CD4-positive, alpha-beta T cell (primary cell): ENCODE data around the gene TMPRSS7. TPM values are rescaled to one million over a fixed set of nuclear protein-coding genes. Genes with fewer than 3 reads are reported as not detected.

Experiments
- ATAC-seq: fragments of 200-7000 bp; cut with Tn5 transposase; one replicate; pipeline ENCODE4 v1.10.0; 2022; ENCODE audit warnings: mild to moderate bottlenecking; ENCODE audit not compliant: poor library complexity
- CTCF ChIA-PET: fragments of 350-600 bp; sonication (Branson Sonifier 250); formaldehyde crosslinking; loops from one replicate; lab custom pipeline; 2021; ENCODE audit warnings: antibody characterized with exemption, inconsistent platforms; lab: Charles Lee
- POLR2A ChIA-PET: fragments of 350-600 bp; sonication (Branson Sonifier 250); formaldehyde crosslinking; loops from one replicate; lab custom pipeline; 2021; ENCODE audit warnings: antibody characterized with exemption, inconsistent platforms; lab: Charles Lee
- DNase-seq, 14 experiments: peaks; one replicate each; pipeline ENCODE4 v3.0.0-alpha.2; 2013 to 2020; ENCODE audit warnings: mixed read lengths in 2 of 14
- H3K27ac ChIP-seq, 2 donors: one replicate each; pipeline versions ENCODE4 v1.5.1 to v1.7.0; 2013; ENCODE audit warnings: low read length in 2 of 2, low read depth in 1 of 2, mild to moderate bottlenecking in 1 of 2
- H3K27me3 ChIP-seq, 2 experiments: 1 replicate in 1 of 2; 2 replicates in 1 of 2; pipeline versions ENCODE4 v1.6.1 to v1.7.0; 2013; ENCODE audit warnings: low read length in 2 of 2, control low read depth in 1 of 2, mild to moderate bottlenecking in 1 of 2, moderate library complexity in 1 of 2; ENCODE audit not compliant: insufficient read depth in 2 of 2, control insufficient read depth in 1 of 2
- H3K36me3 ChIP-seq: one replicate; pipeline ENCODE4 v1.6.1; 2013; ENCODE audit warnings: low read length, control low read depth; ENCODE audit not compliant: insufficient read depth
- H3K4me1 ChIP-seq: one replicate; pipeline ENCODE4 v1.6.1; 2013; ENCODE audit warnings: low read length, control low read depth; ENCODE audit not compliant: insufficient read depth
- H3K4me3 ChIP-seq: one replicate; pipeline ENCODE4 v1.5.1; 2013; ENCODE audit warnings: mild to moderate bottlenecking, low read length, moderate library complexity
- H3K9me3 ChIP-seq, 2 experiments: 1 replicate in 1 of 2; 2 replicates in 1 of 2; pipeline versions ENCODE4 v1.6.1 to v1.7.0; 2013; ENCODE audit warnings: low read length in 2 of 2, mild to moderate bottlenecking in 2 of 2, control low read depth in 1 of 2, moderate library complexity in 1 of 2; ENCODE audit not compliant: control insufficient read depth in 1 of 2, insufficient read depth in 1 of 2
- H3K27ac Mint-ChIP-seq: one replicate; pipeline ENCODE4 v1.8.0; 2020; ENCODE audit warnings: mixed read lengths
- H3K27me3 Mint-ChIP-seq: one replicate; pipeline ENCODE4 v1.8.0; 2021; ENCODE audit warnings: mixed read lengths
- H3K36me3 Mint-ChIP-seq: one replicate; pipeline ENCODE4 v1.8.0; 2021; ENCODE audit warnings: low read depth, mixed read lengths
- H3K4me1 Mint-ChIP-seq: one replicate; pipeline ENCODE4 v1.8.0; 2021; ENCODE audit warnings: low read depth, mixed read lengths
- H3K4me3 Mint-ChIP-seq: one replicate; pipeline ENCODE4 v1.8.0; 2020; ENCODE audit warnings: mild to moderate bottlenecking, mixed read lengths
- H3K9me3 Mint-ChIP-seq: one replicate; pipeline ENCODE4 v1.8.0; 2020; ENCODE audit warnings: mixed read lengths
- intact Hi-C, 2 experiments: fragments of 100-400 bp; cut with DNase I in 1 of 2; cut with micrococcal nuclease in 1 of 2; formaldehyde crosslinking; loops; one replicate each; pipeline versions ENCODE4 v1.15.1 to v1.9.0; 2023 to 2025; cut with DNase I, micrococcal nuclease
- total RNA-seq, 174 experiments: library from RNA in 2 of 174; stranded (reverse) in 2 of 174; gene quantifications; one replicate each; pipeline ENCODE4 v1.2.3 and lab custom pipeline; 2021 to 2026
- TF ChIP-seq, protein P1 (sequence below): fragments of 200-600 bp; IDR thresholded peaks from one replicate; pipeline ENCODE4 v1.8.0; 2022; ENCODE audit warnings: antibody characterized with exemption, mild to moderate bottlenecking

Gene TMPRSS7
- total RNA-seq, 2 experiments from 2014 or later, result 0.14 TPM; not detected in 1

DNA sequence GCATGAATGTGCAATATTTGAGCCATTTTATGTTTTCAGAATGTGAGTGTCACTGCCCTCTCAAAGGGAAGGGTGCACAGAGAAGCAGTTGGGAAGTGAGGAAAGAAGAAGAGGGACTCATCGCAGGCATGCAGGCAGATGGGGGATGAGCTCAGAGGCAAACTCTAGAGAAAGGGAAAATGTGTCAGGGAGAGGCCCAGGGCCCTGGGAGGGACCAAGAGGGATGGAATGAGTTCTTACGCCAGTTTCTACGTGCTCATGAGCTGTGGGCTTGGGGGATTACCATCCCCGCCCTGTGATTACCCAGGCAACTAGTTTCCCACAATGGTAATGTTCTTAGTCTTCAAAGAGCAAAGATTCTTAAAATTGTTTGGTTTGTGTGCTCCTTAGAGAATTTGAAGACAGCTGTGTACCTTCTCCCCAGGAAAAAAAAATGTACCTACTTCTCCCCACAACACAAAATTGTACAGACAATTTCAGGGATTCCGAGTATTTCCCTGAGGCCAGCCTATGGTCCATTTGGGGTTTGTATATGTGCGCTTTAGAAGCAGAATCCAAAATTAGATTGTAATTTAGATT is 80.7 kb downstream of the TMPRSS7 start:
- Mint-ChIP-seq H3K36me3 (peaks cover 5% of the 10 kb centered on the region), H3K4me3 (no peak overlapping the region), H3K27ac (no peak overlapping the region), H3K4me1 (peaks cover 45% of the 10 kb centered on the region), H3K9me3 (no peaks in the 10 kb centered on the region), H3K27me3 (no peaks in the 10 kb centered on the region)
- no peaks in the 10 kb centered on the region for H3K36me3 ChIP-seq
- no peak overlapping the region for H3K4me3 ChIP-seq
- H3K4me1 ChIP-seq, result peaks cover 11% of the 10 kb centered on the region
- H3K27me3 ChIP-seq, result no peaks in the 10 kb centered on the region
- POLR2A ChIA-PET, result interaction anchor here (1.2 kb wide), 1 partner anchor 13 kb away, joined by 3 read pairs; no protein-coding TSS in a partner anchor
- no peaks in the 10 kb centered on the region for H3K9me3 ChIP-seq
- DNase-seq (no peak), ATAC-seq (no peak)
- intact Hi-C loops, result no loop called here
- H3K27ac ChIP-seq, result no peak overlapping the region
- TF ChIP-seq, protein P1, sequence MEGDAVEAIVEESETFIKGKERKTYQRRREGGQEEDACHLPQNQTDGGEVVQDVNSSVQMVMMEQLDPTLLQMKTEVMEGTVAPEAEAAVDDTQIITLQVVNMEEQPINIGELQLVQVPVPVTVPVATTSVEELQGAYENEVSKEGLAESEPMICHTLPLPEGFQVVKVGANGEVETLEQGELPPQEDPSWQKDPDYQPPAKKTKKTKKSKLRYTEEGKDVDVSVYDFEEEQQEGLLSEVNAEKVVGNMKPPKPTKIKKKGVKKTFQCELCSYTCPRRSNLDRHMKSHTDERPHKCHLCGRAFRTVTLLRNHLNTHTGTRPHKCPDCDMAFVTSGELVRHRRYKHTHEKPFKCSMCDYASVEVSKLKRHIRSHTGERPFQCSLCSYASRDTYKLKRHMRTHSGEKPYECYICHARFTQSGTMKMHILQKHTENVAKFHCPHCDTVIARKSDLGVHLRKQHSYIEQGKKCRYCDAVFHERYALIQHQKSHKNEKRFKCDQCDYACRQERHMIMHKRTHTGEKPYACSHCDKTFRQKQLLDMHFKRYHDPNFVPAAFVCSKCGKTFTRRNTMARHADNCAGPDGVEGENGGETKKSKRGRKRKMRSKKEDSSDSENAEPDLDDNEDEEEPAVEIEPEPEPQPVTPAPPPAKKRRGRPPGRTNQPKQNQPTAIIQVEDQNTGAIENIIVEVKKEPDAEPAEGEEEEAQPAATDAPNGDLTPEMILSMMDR, result no peak
- CTCF ChIA-PET, result no interaction called here

DNA sequence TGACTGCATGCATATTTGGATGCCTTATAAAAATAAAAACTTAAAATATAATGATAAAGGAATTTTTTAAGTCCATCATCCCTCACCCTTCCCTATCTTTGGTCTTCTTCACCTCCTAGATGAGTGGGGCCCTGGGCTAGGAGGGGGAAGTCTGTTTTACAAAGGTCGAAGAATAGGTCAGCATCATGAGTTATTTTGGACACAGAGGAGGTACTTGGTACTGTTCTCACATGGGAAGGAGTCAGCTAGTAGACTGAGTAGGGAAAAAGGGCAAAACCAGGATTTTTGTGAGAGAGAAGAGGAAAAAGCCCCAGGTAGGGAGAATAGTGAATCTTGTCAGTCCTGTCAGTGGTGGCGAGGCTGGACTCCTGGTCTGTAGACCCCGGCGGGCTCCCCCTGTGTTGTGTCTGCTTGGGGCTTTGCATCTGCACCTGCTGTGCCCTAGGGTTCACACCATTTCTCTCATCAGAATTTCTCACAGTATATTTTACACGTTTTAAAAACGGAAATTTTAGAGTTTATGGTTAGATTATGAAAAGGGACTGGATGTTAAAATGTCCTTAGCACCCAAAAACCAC is 81.4 kb downstream of the TMPRSS7 start:
- H3K4me1 ChIP-seq, result peaks cover 11% of the 10 kb centered on the region
- CTCF ChIA-PET, result no interaction called here
- POLR2A ChIA-PET, result interaction anchor here (1.2 kb wide), 1 partner anchor 12 kb away, joined by 3 read pairs; no protein-coding TSS in a partner anchor

DNA sequence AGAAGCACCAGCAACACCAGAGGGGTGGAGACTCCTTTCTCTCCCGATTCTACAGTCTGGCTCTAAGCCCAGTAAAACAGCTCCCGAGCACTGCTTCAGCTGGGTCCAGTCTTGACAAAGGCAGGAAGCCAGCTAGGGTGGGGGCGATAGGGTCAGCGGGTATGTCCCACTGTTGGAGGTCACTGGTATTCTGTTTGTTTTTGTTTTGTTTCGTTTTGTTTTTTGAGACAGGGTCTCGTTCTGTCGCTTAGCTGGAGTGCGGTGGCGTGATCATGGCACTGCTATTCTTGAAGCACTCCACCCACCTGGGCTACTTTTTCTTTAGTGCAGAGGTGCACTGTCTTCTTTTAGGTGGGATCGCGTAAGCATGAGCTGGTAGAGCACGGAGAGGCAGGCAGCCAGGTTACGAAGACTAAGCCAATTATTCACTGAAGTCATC is 82.2 kb downstream of the TMPRSS7 start:
- TF ChIP-seq, protein P1, result no peak
- Histone ChIP-seq H3K4me3 (no peak overlapping the region), H3K27me3 (no peaks in the 10 kb centered on the region), H3K27ac (no peak overlapping the region), H3K9me3 (no peaks in the 10 kb centered on the region), H3K36me3 (no peaks in the 10 kb centered on the region), H3K4me1 (peaks cover 11% of the 10 kb centered on the region)
- no peaks in the 10 kb centered on the region for H3K27me3 Mint-ChIP-seq
- DNase-seq (no peak), ATAC-seq (no peak)
- H3K27ac Mint-ChIP-seq, result no peak overlapping the region
- POLR2A ChIA-PET, result interaction anchor here (1.0 kb wide), 1 partner anchor 24 kb away, joined by 4 read pairs; no protein-coding TSS in a partner anchor
- no peaks in the 10 kb centered on the region for H3K9me3 Mint-ChIP-seq
- H3K4me3 Mint-ChIP-seq, result no peak overlapping the region
- H3K4me1 Mint-ChIP-seq, result peaks cover 56% of the 10 kb centered on the region
- peaks cover 15% of the 10 kb centered on the region for H3K36me3 Mint-ChIP-seq
- CTCF ChIA-PET, result interaction anchor here (0.9 kb wide), 1 partner anchor 10 kb away, joined by 3 read pairs; no protein-coding TSS in a partner anchor
- intact Hi-C loops, result no loop called here

More for the DNA sequence above, 81.4 kb downstream of the TMPRSS7 start:
- no peak overlapping the region for H3K27ac ChIP-seq
- Mint-ChIP-seq H3K9me3 (no peaks in the 10 kb centered on the region), H3K27ac (no peak overlapping the region), H3K27me3 (no peaks in the 10 kb centered on the region), H3K4me3 (no peak overlapping the region), H3K36me3 (peaks cover 9% of the 10 kb centered on the region), H3K4me1 (peaks cover 51% of the 10 kb centered on the region)
- no peaks in the 10 kb centered on the region for H3K9me3 ChIP-seq
- no peak for DNase-seq
- intact Hi-C loops, result no loop called here
- H3K36me3 ChIP-seq, result no peaks in the 10 kb centered on the region
- no peak overlapping the region for H3K4me3 ChIP-seq
- ATAC-seq, result no peak
- TF ChIP-seq, protein P1, result no peak
- no peaks in the 10 kb centered on the region for H3K27me3 ChIP-seq
